NCI-H748 (cell line): ENCODE data around the gene CDKN2AIP.
"Not testable (repeated sequence)": the region's sequence is repeated elsewhere in the genome, so short reads cannot be mapped to it uniquely, and the experiment has no call there.

Source experiments
- DNase-seq: peaks from one replicate; lab custom pipeline; 2025; ENCODE audit not compliant: unreplicated experiment; lab: John Stamatoyannopoulos, UW

Gene CDKN2AIP

GRCh38 chr4:183412821-183413220, 31.6 kb upstream of the CDKN2AIP start:
- no peak for DNase-seq

- DNase-seq = peak; percentile 6
These were observed 30.9 kb upstream of the CDKN2AIP start for GRCh38 chr4:183413234-183414200.

- DNase-seq = no peak
These were observed 27.3 kb upstream of the CDKN2AIP start for GRCh38 chr4:183416879-183417755.

- DNase-seq = no peak
These were observed 21.3 kb upstream of the CDKN2AIP start for GRCh38 chr4:183422962-183423631.

GRCh38 chr4:183424109-183424744, 20.2 kb upstream of the CDKN2AIP start:
- no peak for DNase-seq

GRCh38 chr4:183426507-183426906, 17.9 kb upstream of the CDKN2AIP start:
- no peak for DNase-seq

- DNase-seq = no peak
These were observed 14.9 kb upstream of the CDKN2AIP start for GRCh38 chr4:183429489-183429888.

- no peak for DNase-seq
These were observed 14.0 kb upstream of the CDKN2AIP start for GRCh38 chr4:183430317-183430993.

GRCh38 chr4:183430994-183431347, 13.5 kb upstream of the CDKN2AIP start:
- DNase-seq = no peak

GRCh38 chr4:183431614-183432013, 12.8 kb upstream of the CDKN2AIP start:
- DNase-seq = no peak

GRCh38 chr4:183433183-183433582, 11.3 kb upstream of the CDKN2AIP start:
- DNase-seq = not testable (repeated sequence)

- no peak for DNase-seq
These were observed 10.2 kb upstream of the CDKN2AIP start for GRCh38 chr4:183434264-183434663.

GRCh38 chr4:183434666-183435190, 9.7 kb upstream of the CDKN2AIP start:
- DNase-seq = peak; percentile 41

- no peak for DNase-seq
These were observed 8.6 kb upstream of the CDKN2AIP start for GRCh38 chr4:183435803-183436202.

GRCh38 chr4:183436417-183436816, 8.0 kb upstream of the CDKN2AIP start:
- DNase-seq = no peak

- no peak for DNase-seq
These were observed 7.0 kb upstream of the CDKN2AIP start for GRCh38 chr4:183437452-183437851.

GRCh38 chr4:183438458-183439113, 5.8 kb upstream of the CDKN2AIP start:
- DNase-seq = no peak

- DNase-seq = no peak
These were observed 3.2 kb upstream of the CDKN2AIP start for GRCh38 chr4:183441276-183441675.

GRCh38 chr4:183443655-183444213, 702 bp upstream of the CDKN2AIP start:
- peak; percentile 84 for DNase-seq
